KMS-11 (cell line): Measurements from ENCODE around the gene ERMARD.

Experiments
- H2AFZ ChIP-seq: fragments of 200-600 bp; sonication (generic); 2 replicates; pipeline ENCODE4 v1.6.1; 2016; ENCODE audit warnings: antibody characterized with exemption, mixed run types, low read depth
- H3K27ac ChIP-seq: fragments of 200-600 bp; sonication (generic); 2 replicates; pipeline ENCODE4 v1.6.1; 2016; ENCODE audit warnings: mild to moderate bottlenecking, mixed run types
- H3K27me3 ChIP-seq: fragments of 200-600 bp; sonication (generic); 2 replicates; pipeline ENCODE4 v1.6.1; 2017; ENCODE audit warnings: mild to moderate bottlenecking, low read depth, mixed run types, moderate library complexity; ENCODE audit not compliant: insufficient read depth
- H3K36me3 ChIP-seq: fragments of 200-600 bp; sonication (generic); 2 replicates; pipeline ENCODE4 v1.6.1; 2017; ENCODE audit warnings: mild to moderate bottlenecking, mixed run types; ENCODE audit not compliant: insufficient read depth
- H3K4me1 ChIP-seq: fragments of 200-600 bp; sonication (generic); 2 replicates; pipeline ENCODE4 v1.6.1; 2016; ENCODE audit warnings: mild to moderate bottlenecking, low read depth, mixed run types; ENCODE audit not compliant: poor library complexity, severe bottlenecking
- H3K4me2 ChIP-seq: fragments of 200-600 bp; sonication (generic); 2 replicates; pipeline ENCODE4 v1.7.0; 2016; ENCODE audit warnings: mild to moderate bottlenecking, mixed run types
- H3K4me3 ChIP-seq: fragments of 200-600 bp; sonication (generic); IDR thresholded peaks from 2 replicates; pipeline ENCODE4 v1.6.1; 2017; ENCODE audit warnings: low read depth, low read length, mixed read lengths; ENCODE audit not compliant: insufficient read depth
- H3K79me2 ChIP-seq: fragments of 200-600 bp; sonication (generic); 2 replicates; pipeline ENCODE4 v1.6.1; 2016; ENCODE audit warnings: low read depth, mixed run types; ENCODE audit not compliant: insufficient read depth
- H3K9ac ChIP-seq: fragments of 200-600 bp; sonication (generic); 2 replicates; pipeline ENCODE4 v1.6.1; 2016; ENCODE audit warnings: mild to moderate bottlenecking, mixed run types
- H4K20me1 ChIP-seq: fragments of 200-600 bp; sonication (generic); 2 replicates; pipeline ENCODE4 v1.6.1; 2016; ENCODE audit warnings: mild to moderate bottlenecking, mixed run types; ENCODE audit not compliant: insufficient read depth
- CTCF ChIP-seq: fragments of 200-600 bp; sonication (generic); conservative IDR thresholded peaks from 2 replicates; pipeline ENCODE4 v1.6.1; 2017; ENCODE audit warnings: low read depth, mild to moderate bottlenecking, antibody characterized with exemption, low read length, moderate library complexity, mixed read lengths

The ERMARD gene

GRCh38 chr6:169824848-169825557 lies 73.6 kb downstream of the ERMARD start:
- H3K27ac ChIP-seq: no peak overlapping the region
- no peaks in the 10 kb centered on the region for H3K79me2 ChIP-seq
- H3K4me2 ChIP-seq: no peak overlapping the region
- no peak overlapping the region for H2AFZ ChIP-seq
- H3K27me3 ChIP-seq: no peaks in the 10 kb centered on the region
- no peak overlapping the region for H3K4me3 ChIP-seq
- H3K36me3 ChIP-seq: no peaks in the 10 kb centered on the region
- H3K9ac ChIP-seq: no peak overlapping the region
- no peaks in the 10 kb centered on the region for H3K4me1 ChIP-seq
- no peaks in the 10 kb centered on the region for H4K20me1 ChIP-seq
- TF ChIP-seq CTCF: no peak

- no peak for TF ChIP-seq CTCF
- no peaks in the 10 kb centered on the region for H3K79me2 ChIP-seq
- H3K4me1 ChIP-seq: no peaks in the 10 kb centered on the region
- no peaks in the 10 kb centered on the region for H3K36me3 ChIP-seq
- no peak overlapping the region for H2AFZ ChIP-seq
- no peak overlapping the region for H3K27ac ChIP-seq
- no peak overlapping the region for H3K9ac ChIP-seq
- H3K27me3 ChIP-seq: no peaks in the 10 kb centered on the region
- H4K20me1 ChIP-seq: no peaks in the 10 kb centered on the region
- no peak overlapping the region for H3K4me3 ChIP-seq
- no peak overlapping the region for H3K4me2 ChIP-seq
These were observed 74.3 kb downstream of the ERMARD start for GRCh38 chr6:169825558-169826225.

GRCh38 chr6:169826697-169827096 lies 75.3 kb downstream of the ERMARD start:
- Histone ChIP-seq H3K79me2 (no peaks in the 10 kb centered on the region), H4K20me1 (no peaks in the 10 kb centered on the region), H2AFZ (no peak overlapping the region), H3K4me2 (no peak overlapping the region), H3K9ac (no peak overlapping the region), H3K4me1 (no peaks in the 10 kb centered on the region), H3K27ac (no peak overlapping the region), H3K27me3 (no peaks in the 10 kb centered on the region), H3K4me3 (no peak overlapping the region), H3K36me3 (no peaks in the 10 kb centered on the region)
- no peak for TF ChIP-seq CTCF

GRCh38 chr6:169827290-169827717 lies 75.9 kb downstream of the ERMARD start:
- no peaks in the 10 kb centered on the region for H3K4me1 ChIP-seq
- no peak overlapping the region for H3K4me3 ChIP-seq
- no peaks in the 10 kb centered on the region for H3K27me3 ChIP-seq
- H3K4me2 ChIP-seq: no peak overlapping the region
- no peak overlapping the region for H3K27ac ChIP-seq
- H4K20me1 ChIP-seq: no peaks in the 10 kb centered on the region
- H3K36me3 ChIP-seq: no peaks in the 10 kb centered on the region
- TF ChIP-seq CTCF: no peak
- H3K9ac ChIP-seq: no peak overlapping the region
- no peak overlapping the region for H2AFZ ChIP-seq
- H3K79me2 ChIP-seq: no peaks in the 10 kb centered on the region
